Keratinocyte (primary cell): ENCODE results near the gene TMEM161B. TPM values are rescaled to one million over a fixed set of nuclear protein-coding genes. Genes with fewer than 3 reads are reported as not detected.

ENCODE experiments used
- DNase-seq: peaks from one replicate; pipeline ENCODE4 v3.0.0-alpha.2; 2011; ENCODE audit warnings: low read depth, missing footprints, low spot score
- FAIRE-seq: peaks from 2 replicates; lab custom pipeline; 2011; peaks lifted over from hg19 to GRCh38; lab: Jason Lieb, UNC
- H2AFZ ChIP-seq: 2 replicates; pipeline ENCODE4 v1.6.0; 2012; ENCODE audit warnings: low read length, control low read depth, inconsistent platforms; ENCODE audit not compliant: control insufficient read depth
- H3K27ac ChIP-seq: 2 replicates; pipeline ENCODE4 v1.5.1; 2011; ENCODE audit warnings: low read length; ENCODE audit not compliant: control insufficient read depth, insufficient read depth
- H3K27me3 ChIP-seq: 3 replicates; pipeline ENCODE4 v1.6.0; 2011; ENCODE audit warnings: low read length; ENCODE audit not compliant: control insufficient read depth, insufficient read depth; ENCODE audit errors: extremely low read depth
- H3K36me3 ChIP-seq, 2 experiments: 2 replicates in 1 of 2; 3 replicates in 1 of 2; pipeline ENCODE4 v1.5.1; 2011; ENCODE audit warnings: low read length in 2 of 2, mild to moderate bottlenecking in 1 of 2; ENCODE audit not compliant: control insufficient read depth in 2 of 2, insufficient read depth in 2 of 2; ENCODE audit errors: extremely low read depth in 1 of 2
- H3K4me1 ChIP-seq: 3 replicates; pipeline ENCODE4 v1.5.1; 2011; ENCODE audit warnings: low read length; ENCODE audit not compliant: control insufficient read depth, insufficient read depth; ENCODE audit errors: extremely low read depth
- H3K4me2 ChIP-seq: 3 replicates; pipeline ENCODE4 v1.6.0; 2011; ENCODE audit warnings: low read depth, low read length; ENCODE audit not compliant: control insufficient read depth, insufficient read depth; ENCODE audit errors: extremely low read depth
- H3K4me3 ChIP-seq, 3 experiments: fragments of 200-600 bp in 1 of 3; sonication (generic) in 1 of 3; 2 replicates in 2 of 3; 3 replicates in 1 of 3; pipeline ENCODE4 v1.5.1; 2011 to 2016; ENCODE audit warnings: low read length in 3 of 3, mild to moderate bottlenecking in 3 of 3, control low read depth in 2 of 3, inconsistent platforms in 1 of 3, low read depth in 1 of 3, mixed read lengths in 1 of 3, mixed run types in 1 of 3, moderate library complexity in 1 of 3; ENCODE audit not compliant: control insufficient read depth in 2 of 3, insufficient read depth in 2 of 3; ENCODE audit errors: extremely low read depth in 1 of 3
- H3K79me2 ChIP-seq: 2 replicates; pipeline ENCODE4 v1.6.0; 2012; ENCODE audit warnings: low read length; ENCODE audit not compliant: control insufficient read depth, insufficient read depth
- H3K9ac ChIP-seq: 3 replicates; pipeline ENCODE4 v1.6.0; 2011; ENCODE audit warnings: low read length; ENCODE audit not compliant: control insufficient read depth, insufficient read depth; ENCODE audit errors: extremely low read depth
- H3K9me1 ChIP-seq: 3 replicates; pipeline ENCODE4 v1.6.0; 2011; ENCODE audit warnings: low read length; ENCODE audit not compliant: control insufficient read depth, insufficient read depth; ENCODE audit errors: extremely low read depth
- H3K9me3 ChIP-seq: 2 replicates; pipeline ENCODE4 v1.5.1; 2012; ENCODE audit warnings: low read depth, low read length; ENCODE audit not compliant: control insufficient read depth
- H4K20me1 ChIP-seq: 3 replicates; pipeline ENCODE4 v1.6.0; 2011; ENCODE audit warnings: low read length; ENCODE audit not compliant: control insufficient read depth, insufficient read depth; ENCODE audit errors: extremely low read depth
- CTCF ChIP-seq, 3 experiments: IDR thresholded peaks in 1 of 3; conservative IDR thresholded peaks in 1 of 3; optimal IDR thresholded peaks in 1 of 3; 2 replicates in 2 of 3; 3 replicates in 1 of 3; pipeline versions ENCODE3 to v1.5.1; 2011; ENCODE audit warnings: low read length in 3 of 3, mild to moderate bottlenecking in 3 of 3, moderate library complexity in 2 of 3, control low read depth in 1 of 3, inconsistent platforms in 1 of 3; ENCODE audit not compliant: insufficient read depth in 2 of 3; ENCODE audit errors: extremely low read depth in 1 of 3
- EZH2 ChIP-seq: IDR thresholded peaks from one replicate; pipeline ENCODE4 v1.6.1; 2012; ENCODE audit warnings: inconsistent platforms, mild to moderate bottlenecking, low read length, moderate library complexity
- dilution Hi-C: fragments of 300-500 bp; cut with MboI; formaldehyde crosslinking; loops from one replicate; pipeline ENCODE4 v1.7.0; 2020; ENCODE audit warnings: low sequenced_read_pairs; ENCODE audit not compliant: extremely low pct_ligation_motif_present
- polyA plus RNA-seq, 5 experiments: library from polyadenylated mRNA; depleted of rRNA in 3 of 5; stranded (reverse) in 3 of 5; stranded (forward) in 1 of 5; unstranded in 1 of 5; fragments of >200 nt; gene quantifications; 1 replicate in 1 of 5; 2 replicates in 3 of 5; 3 replicates in 1 of 5; pipeline versions ENCODE4 v1.2.1 to v1.2.3, GENCODE V29; 2011 to 2012; ENCODE audit warnings: missing spikeins in 2 of 5, low read depth in 1 of 5, low replicate concordance in 1 of 5

The TMEM161B gene
- polyA plus RNA-seq, 1 donor (not counting 4 experiments of a cell fraction or from before 2014, with no cell fraction given), result 18.2 TPM

DNA sequence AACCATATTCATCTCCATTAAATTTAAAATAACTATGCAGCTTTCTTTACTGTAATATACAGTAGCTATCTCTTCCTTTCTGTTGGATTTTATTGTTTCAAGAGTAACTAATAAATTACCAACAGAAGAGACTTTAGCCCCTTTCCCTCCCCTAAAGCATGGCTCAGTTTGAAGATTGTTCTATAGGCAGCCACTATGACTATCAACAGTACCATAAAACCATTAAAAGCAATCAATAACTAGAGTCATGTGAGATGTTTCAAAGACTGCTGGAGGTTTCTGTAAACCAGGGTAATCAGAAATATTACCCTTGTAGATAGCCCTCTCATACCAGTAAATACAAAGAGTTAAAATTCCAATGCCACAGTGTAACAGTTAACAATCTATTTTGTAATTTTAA is 73.0 kb downstream of the TMEM161B start:
- Histone ChIP-seq H3K27ac (no peak overlapping the region), H3K9ac (no peak overlapping the region), H3K27me3 (no peaks in the 10 kb centered on the region), H3K36me3 (no peaks in the 10 kb centered on the region), H3K4me1 (no peaks in the 10 kb centered on the region), H2AFZ (no peak overlapping the region), H3K4me3 (no peak overlapping the region), H3K9me3 (no peaks in the 10 kb centered on the region), H3K4me2 (no peak overlapping the region), H4K20me1 (no peaks in the 10 kb centered on the region), H3K79me2 (no peaks in the 10 kb centered on the region), H3K9me1 (no peaks in the 10 kb centered on the region)
- no peak for FAIRE-seq
- dilution Hi-C loops, result no loop called here
- TF ChIP-seq EZH2, result no peak
- TF ChIP-seq CTCF (optimal IDR thresholded peaks at IDR 0.05 in 1 of 3, IDR thresholded peaks at IDR 0.05 in 1 of 3, conservative IDR thresholded peaks at IDR 0.05 in 1 of 3; ENCODE audit: extremely low read depth in 1 of 3, insufficient read depth in 2 of 3, low read length in 3 of 3), result no peak
- DNase-seq, result no peak

DNA sequence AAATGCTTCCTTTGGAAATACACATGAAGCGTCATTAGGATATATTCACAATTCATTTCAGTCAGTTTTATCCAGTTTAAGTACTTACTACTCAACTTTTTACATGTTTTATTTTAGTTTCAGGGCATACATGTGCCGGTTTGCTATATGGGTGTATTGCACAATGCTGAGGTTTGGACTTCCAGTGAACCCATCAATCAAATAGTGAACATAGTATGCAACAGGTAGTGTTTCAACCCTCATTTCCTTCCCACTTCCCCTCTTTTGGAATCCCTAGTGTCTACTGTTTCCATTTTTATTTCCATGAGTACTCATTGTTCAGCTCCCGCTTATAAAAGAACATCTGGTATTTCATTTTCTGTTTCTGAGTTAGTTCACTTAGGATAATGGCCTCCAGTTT is 74.7 kb downstream of the TMEM161B start:
- dilution Hi-C loops, result no loop called here

More for the DNA sequence above, 74.7 kb downstream of the TMEM161B start:
- H3K9me3 ChIP-seq, result peaks cover 3% of the 10 kb centered on the region
- H3K27me3 ChIP-seq, result no peaks in the 10 kb centered on the region
- no peaks in the 10 kb centered on the region for H3K9me1 ChIP-seq
- peaks cover 0 to 3% of the 10 kb centered on the region in 2 experiments for H3K36me3 ChIP-seq
- H3K27ac ChIP-seq, result no peak overlapping the region
- no peak overlapping the region for H3K9ac ChIP-seq
- no peak overlapping the region for H2AFZ ChIP-seq
- TF ChIP-seq EZH2, result no peak
- TF ChIP-seq CTCF (optimal IDR thresholded peaks at IDR 0.05 in 1 of 3, IDR thresholded peaks at IDR 0.05 in 1 of 3, conservative IDR thresholded peaks at IDR 0.05 in 1 of 3; ENCODE audit: extremely low read depth in 1 of 3, insufficient read depth in 2 of 3, low read length in 3 of 3), result no peak
- no peaks in the 10 kb centered on the region for H3K4me1 ChIP-seq
- no peaks in the 10 kb centered on the region for H3K79me2 ChIP-seq
- no peak for DNase-seq
- H3K4me3 ChIP-seq, result no peak overlapping the region
- no peaks in the 10 kb centered on the region for H4K20me1 ChIP-seq
- no peak for FAIRE-seq
- H3K4me2 ChIP-seq, result no peak overlapping the region
